GM21619 (cell line): ENCODE measurements around the gene FAXC.
"Not testable (repeated sequence)": the region's sequence is repeated elsewhere in the genome, so short reads cannot be mapped to it uniquely, and the experiment has no call there.

Source experiments
- ATAC-seq: cut with Tn5 transposase; IDR thresholded peaks from one replicate; pipeline ENCODE4 v1.9.1; 2021; ENCODE audit not compliant: unreplicated experiment

The FAXC gene

GRCh38 chr6:99288668-99289067 is 60.8 kb downstream of the FAXC start:
- ATAC-seq, result no peak

- ATAC-seq, result no peak
Measured at GRCh38 chr6:99287523-99287922, 62.0 kb downstream of the FAXC start.

- ATAC-seq, result no peak
Measured at GRCh38 chr6:99285881-99286280, 63.6 kb downstream of the FAXC start.

- no peak for ATAC-seq
Measured at GRCh38 chr6:99282479-99283062, 66.9 kb downstream of the FAXC start.

- ATAC-seq, result no peak
Measured at GRCh38 chr6:99276747-99277146, 72.7 kb downstream of the FAXC start.

GRCh38 chr6:99270826-99271225 is 78.6 kb downstream of the FAXC start:
- no peak for ATAC-seq

GRCh38 chr6:99270030-99270429 is 79.4 kb downstream of the FAXC start:
- ATAC-seq, result no peak

GRCh38 chr6:99269207-99269606 is 80.3 kb downstream of the FAXC start:
- ATAC-seq, result no peak

- not testable (repeated sequence) for ATAC-seq
Measured at GRCh38 chr6:99266996-99267395, 82.5 kb downstream of the FAXC start.

GRCh38 chr6:99265447-99265846 is 84.0 kb downstream of the FAXC start:
- not testable (repeated sequence) for ATAC-seq

- ATAC-seq, result no peak
Measured at GRCh38 chr6:99254616-99255550, 94.6 kb downstream of the FAXC start.

- no peak for ATAC-seq
Measured at GRCh38 chr6:99253271-99253670, 96.2 kb downstream of the FAXC start.

GRCh38 chr6:99252421-99252820 is 97.1 kb downstream of the FAXC start:
- ATAC-seq, result no peak

- ATAC-seq, result no peak
Measured at GRCh38 chr6:99250476-99250875, 99.0 kb downstream of the FAXC start.

- no peak for ATAC-seq
Measured at GRCh38 chr6:99246602-99247001, 102.9 kb downstream of the FAXC start.

GRCh38 chr6:99241905-99242534 is 107.5 kb downstream of the FAXC start:
- ATAC-seq, result no peak

- no peak for ATAC-seq
Measured at GRCh38 chr6:99236010-99236409, 113.5 kb downstream of the FAXC start.

GRCh38 chr6:99233219-99233618 is 116.3 kb downstream of the FAXC start:
- no peak for ATAC-seq

- no peak for ATAC-seq
Measured at GRCh38 chr6:99232056-99232455, 117.4 kb downstream of the FAXC start.

GRCh38 chr6:99225172-99225571 is 124.3 kb downstream of the FAXC start:
- ATAC-seq, result no peak
